WTC11 (cell line): ENCODE measurements around the gene MRTFB. TPM values are rescaled to one million over a fixed set of nuclear protein-coding genes. Genes with fewer than 3 reads are reported as not detected.

ENCODE experiments used
- ATAC-seq: fragments of 200-7000 bp; cut with Tn5 transposase; 2 replicates; pipeline ENCODE4 v1.10.0; 2021; ENCODE audit warnings: mild to moderate bottlenecking, moderate library complexity
- CTCF ChIA-PET: fragments of 300-600 bp; sonication (Branson Sonifier 250); formaldehyde crosslinking; loops from one replicate; lab custom pipeline; 2021; ENCODE audit warnings: antibody characterized with exemption; lab: Charles Lee
- POLR2A ChIA-PET: fragments of 350-600 bp; sonication (Branson Sonifier 250); formaldehyde crosslinking; loops from one replicate; lab custom pipeline; 2021; ENCODE audit warnings: antibody characterized with exemption; lab: Charles Lee
- DNase-seq: peaks from one replicate; pipeline ENCODE4 v3.0.0; 2021; ENCODE audit warnings: low spot score
- H3K27ac Mint-ChIP-seq: 2 replicates; pipeline ENCODE4 v1.8.0; 2021; ENCODE audit warnings: mixed read lengths
- H3K27me3 Mint-ChIP-seq: 2 replicates; pipeline ENCODE4 v1.8.0; 2021; ENCODE audit warnings: low read depth, mild to moderate bottlenecking, moderate library complexity, mixed read lengths
- H3K36me3 Mint-ChIP-seq: 2 replicates; pipeline ENCODE4 v1.8.0; 2021; ENCODE audit warnings: mixed read lengths
- H3K4me1 Mint-ChIP-seq: 2 replicates; pipeline ENCODE4 v1.8.0; 2022; ENCODE audit warnings: mixed read lengths
- H3K4me3 Mint-ChIP-seq: 2 replicates; pipeline ENCODE4 v1.8.0; 2021; ENCODE audit warnings: mild to moderate bottlenecking, moderate library complexity, mixed read lengths
- H3K9me3 Mint-ChIP-seq: 2 replicates; pipeline ENCODE4 v1.8.0; 2021; ENCODE audit warnings: mixed read lengths
- CDX4 ChIP-seq: fragments of 250-450 bp; sonication (Bioruptor Pico); IDR thresholded peaks from 2 replicates; pipeline ENCODE4 v1.9.0; 2021; ENCODE audit warnings: moderate library complexity, mild to moderate bottlenecking, inconsistent platforms, borderline replicate concordance
- ETV6 ChIP-seq: sonication (generic); formaldehyde crosslinking; IDR thresholded peaks from 2 replicates; pipeline ENCODE4 v1.8.1; 2022; ENCODE audit warnings: mild to moderate bottlenecking, missing genetic modification reagents
- FOXJ3 ChIP-seq: sonication (generic); formaldehyde crosslinking; IDR thresholded peaks from 2 replicates; pipeline ENCODE4 v1.9.0; 2021; ENCODE audit warnings: missing genetic modification reagents, mild to moderate bottlenecking, borderline replicate concordance
- GABPB1 ChIP-seq: sonication (generic); formaldehyde crosslinking; IDR thresholded peaks from 2 replicates; pipeline ENCODE4 v1.8.1; 2023; ENCODE audit warnings: mild to moderate bottlenecking, missing genetic modification reagents
- MYBL2 ChIP-seq: sonication (generic); formaldehyde crosslinking; IDR thresholded peaks from 2 replicates; pipeline ENCODE4 v1.8.1; 2023; ENCODE audit warnings: mild to moderate bottlenecking, moderate library complexity, missing genetic modification reagents
- NR3C1 ChIP-seq: sonication (generic); formaldehyde crosslinking; conservative IDR thresholded peaks from 2 replicates; pipeline ENCODE4 v1.8.1; 2023; ENCODE audit warnings: low read depth, mild to moderate bottlenecking, missing genetic modification reagents
- PRRX2 ChIP-seq: fragments of 250-450 bp; sonication (Bioruptor Pico); IDR thresholded peaks from 2 replicates; pipeline ENCODE4 v1.8.0; 2021; ENCODE audit warnings: mild to moderate bottlenecking
- TEAD4 ChIP-seq: sonication (generic); formaldehyde crosslinking; IDR thresholded peaks from 2 replicates; pipeline ENCODE4 v1.8.0; 2022; ENCODE audit warnings: mild to moderate bottlenecking, missing genetic modification reagents
- ZBTB21 ChIP-seq: sonication (generic); formaldehyde crosslinking; IDR thresholded peaks from 2 replicates; pipeline ENCODE4 v1.8.1; 2023; ENCODE audit warnings: mild to moderate bottlenecking, missing genetic modification reagents, borderline replicate concordance
- ZNF317 ChIP-seq: sonication (generic); formaldehyde crosslinking; IDR thresholded peaks from 2 replicates; pipeline ENCODE4 v1.8.1; 2023; ENCODE audit warnings: low read depth, mild to moderate bottlenecking, moderate library complexity, missing genetic modification reagents, borderline replicate concordance
- ZNF396 ChIP-seq: fragments of 250-450 bp; sonication (Bioruptor Pico); IDR thresholded peaks from 2 replicates; pipeline ENCODE4 v1.8.0; 2021; ENCODE audit warnings: mild to moderate bottlenecking, moderate library complexity, borderline replicate concordance
- ZNF416 ChIP-seq: fragments of 250-450 bp; sonication (Bioruptor Pico); IDR thresholded peaks from 2 replicates; pipeline ENCODE4 v1.9.0; 2021; ENCODE audit warnings: mild to moderate bottlenecking, inconsistent platforms
- ZNF423 ChIP-seq: fragments of 250-450 bp; sonication (Bioruptor Pico); IDR thresholded peaks from 2 replicates; pipeline ENCODE4 v2.1.2; 2022; ENCODE audit warnings: mild to moderate bottlenecking, moderate library complexity
- total RNA-seq: library from RNA; stranded (reverse); gene quantifications from 3 replicates; pipeline ENCODE4 v1.2.3, GENCODE V29; 2021
- TF ChIP-seq, protein P1 (sequence below): fragments of 250-450 bp; sonication (Bioruptor Pico); IDR thresholded peaks from 2 replicates; pipeline ENCODE4 v1.9.0; 2021; ENCODE audit warnings: mild to moderate bottlenecking, borderline replicate concordance
- TF ChIP-seq, protein P2 (sequence below): sonication (generic); formaldehyde crosslinking; IDR thresholded peaks from 2 replicates; pipeline ENCODE4 v1.8.1; 2023; ENCODE audit warnings: mild to moderate bottlenecking, moderate library complexity, missing genetic modification reagents
- TF ChIP-seq, protein P3 (sequence below): sonication (generic); formaldehyde crosslinking; IDR thresholded peaks from 2 replicates; pipeline ENCODE4 v1.8.0; 2022; ENCODE audit warnings: mild to moderate bottlenecking, missing genetic modification reagents
- TF ChIP-seq, protein P4 (sequence below): sonication (generic); formaldehyde crosslinking; IDR thresholded peaks from 2 replicates; pipeline ENCODE4 v1.8.1; 2022; ENCODE audit warnings: missing genetic modification reagents, borderline replicate concordance

MRTFB gene
- total RNA-seq, 1 experiment from 2014 or later: 30.8 TPM

GRCh38 chr16:14301169-14302030 is 230.3 kb downstream of the MRTFB start (continued):
- TF ChIP-seq CDX4 (CRISPR knock-in tag) (no peak), FOXJ3 (CRISPR knock-in tag) (no peak), GABPB1 (CRISPR knock-in tag) (no peak)

DNA sequence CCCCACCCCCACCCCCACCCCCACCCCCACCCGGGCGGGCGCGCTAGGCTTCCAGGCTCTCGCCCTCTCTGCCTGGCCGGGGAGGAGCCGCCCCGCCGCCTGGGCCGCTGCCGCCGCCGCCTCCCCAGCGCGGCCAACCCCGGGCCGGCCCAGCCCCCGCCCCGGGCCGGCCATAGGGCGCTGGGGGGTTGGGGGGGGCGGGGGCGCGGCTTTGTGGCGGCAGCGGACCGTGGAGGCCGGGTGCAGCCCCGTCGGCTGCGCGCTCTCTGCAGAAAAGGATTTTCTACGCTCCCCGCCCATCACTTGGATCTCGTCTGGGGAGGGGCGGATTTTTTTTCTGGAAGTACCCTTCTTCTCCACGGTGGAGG is 230.9 kb downstream of the MRTFB start:
- no peak for TF ChIP-seq ZNF416 (CRISPR knock-in tag)
- TF ChIP-seq FOXJ3 (CRISPR knock-in tag): no peak
- TF ChIP-seq ZBTB21 (CRISPR knock-in tag): no peak
- TF ChIP-seq ETV6 (CRISPR knock-in tag): no peak
- no peak for TF ChIP-seq ZNF396 (CRISPR knock-in tag)
- TF ChIP-seq ZNF317 (CRISPR knock-in tag): no peak
- no peak for TF ChIP-seq NR3C1
- no peak overlapping the region for H3K27ac Mint-ChIP-seq
- no peak; the same call in 1 of the 2 replicates for ATAC-seq
- POLR2A ChIA-PET: interaction anchor here (1.0 kb wide), 1 partner anchor 8 kb away, joined by 3 read pairs; no protein-coding TSS in a partner anchor
- H3K9me3 Mint-ChIP-seq: no peaks in the 10 kb centered on the region
- CTCF ChIA-PET: interaction anchor here (1.0 to 3.8 kb wide), 3 partner anchors 68 to 226 kb away, joined by 3 to 35 read pairs (median 3); no protein-coding TSS in a partner anchor
- H3K4me3 Mint-ChIP-seq: peak overlapping the region; percentile 73
- DNase-seq: peak; percentile 39
- no peaks in the 10 kb centered on the region for H3K36me3 Mint-ChIP-seq
- H3K4me1 Mint-ChIP-seq: peaks cover 42% of the 10 kb centered on the region
- H3K27me3 Mint-ChIP-seq: peaks cover 8% of the 10 kb centered on the region; the same call in 1 of the 2 replicates

GRCh38 chr16:14302399-14303181 is 231.5 kb downstream of the MRTFB start:
- Mint-ChIP-seq H3K36me3 (no peaks in the 10 kb centered on the region), H3K4me1 (peaks cover 48% of the 10 kb centered on the region), H3K4me3 (peak overlapping the region; percentile 92), H3K9me3 (no peaks in the 10 kb centered on the region), H3K27me3 (peaks cover 8% of the 10 kb centered on the region; the same call in 1 of the 2 replicates), H3K27ac (no peak overlapping the region)
- DNase-seq: peak; percentile 65
- ChIA-PET POLR2A (interaction anchor here (1.0 kb wide), 1 partner anchor 226 kb away, joined by 3 read pairs; no protein-coding TSS in a partner anchor), CTCF (interaction anchor here (0.6 to 1.3 kb wide), 2 partner anchors 8 to 383 kb away, joined by 3 to 5 read pairs; partner anchors contain the start of gene ERCC4)
- 0 out of 2 replicates have a peak, but pooled peaks have one; percentile 28 for TF ChIP-seq MYBL2 (CRISPR knock-in tag)
- TF ChIP-seq ZNF423: peak; percentile 41; the same call in 1 of the 2 replicates
- TF ChIP-seq TEAD4 (CRISPR knock-in tag): no peak
- TF ChIP-seq, protein P1, sequence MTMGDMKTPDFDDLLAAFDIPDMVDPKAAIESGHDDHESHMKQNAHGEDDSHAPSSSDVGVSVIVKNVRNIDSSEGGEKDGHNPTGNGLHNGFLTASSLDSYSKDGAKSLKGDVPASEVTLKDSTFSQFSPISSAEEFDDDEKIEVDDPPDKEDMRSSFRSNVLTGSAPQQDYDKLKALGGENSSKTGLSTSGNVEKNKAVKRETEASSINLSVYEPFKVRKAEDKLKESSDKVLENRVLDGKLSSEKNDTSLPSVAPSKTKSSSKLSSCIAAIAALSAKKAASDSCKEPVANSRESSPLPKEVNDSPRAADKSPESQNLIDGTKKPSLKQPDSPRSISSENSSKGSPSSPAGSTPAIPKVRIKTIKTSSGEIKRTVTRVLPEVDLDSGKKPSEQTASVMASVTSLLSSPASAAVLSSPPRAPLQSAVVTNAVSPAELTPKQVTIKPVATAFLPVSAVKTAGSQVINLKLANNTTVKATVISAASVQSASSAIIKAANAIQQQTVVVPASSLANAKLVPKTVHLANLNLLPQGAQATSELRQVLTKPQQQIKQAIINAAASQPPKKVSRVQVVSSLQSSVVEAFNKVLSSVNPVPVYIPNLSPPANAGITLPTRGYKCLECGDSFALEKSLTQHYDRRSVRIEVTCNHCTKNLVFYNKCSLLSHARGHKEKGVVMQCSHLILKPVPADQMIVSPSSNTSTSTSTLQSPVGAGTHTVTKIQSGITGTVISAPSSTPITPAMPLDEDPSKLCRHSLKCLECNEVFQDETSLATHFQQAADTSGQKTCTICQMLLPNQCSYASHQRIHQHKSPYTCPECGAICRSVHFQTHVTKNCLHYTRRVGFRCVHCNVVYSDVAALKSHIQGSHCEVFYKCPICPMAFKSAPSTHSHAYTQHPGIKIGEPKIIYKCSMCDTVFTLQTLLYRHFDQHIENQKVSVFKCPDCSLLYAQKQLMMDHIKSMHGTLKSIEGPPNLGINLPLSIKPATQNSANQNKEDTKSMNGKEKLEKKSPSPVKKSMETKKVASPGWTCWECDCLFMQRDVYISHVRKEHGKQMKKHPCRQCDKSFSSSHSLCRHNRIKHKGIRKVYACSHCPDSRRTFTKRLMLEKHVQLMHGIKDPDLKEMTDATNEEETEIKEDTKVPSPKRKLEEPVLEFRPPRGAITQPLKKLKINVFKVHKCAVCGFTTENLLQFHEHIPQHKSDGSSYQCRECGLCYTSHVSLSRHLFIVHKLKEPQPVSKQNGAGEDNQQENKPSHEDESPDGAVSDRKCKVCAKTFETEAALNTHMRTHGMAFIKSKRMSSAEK: no peak
- no peak for TF ChIP-seq PRRX2 (CRISPR knock-in tag)
- TF ChIP-seq, protein P2, sequence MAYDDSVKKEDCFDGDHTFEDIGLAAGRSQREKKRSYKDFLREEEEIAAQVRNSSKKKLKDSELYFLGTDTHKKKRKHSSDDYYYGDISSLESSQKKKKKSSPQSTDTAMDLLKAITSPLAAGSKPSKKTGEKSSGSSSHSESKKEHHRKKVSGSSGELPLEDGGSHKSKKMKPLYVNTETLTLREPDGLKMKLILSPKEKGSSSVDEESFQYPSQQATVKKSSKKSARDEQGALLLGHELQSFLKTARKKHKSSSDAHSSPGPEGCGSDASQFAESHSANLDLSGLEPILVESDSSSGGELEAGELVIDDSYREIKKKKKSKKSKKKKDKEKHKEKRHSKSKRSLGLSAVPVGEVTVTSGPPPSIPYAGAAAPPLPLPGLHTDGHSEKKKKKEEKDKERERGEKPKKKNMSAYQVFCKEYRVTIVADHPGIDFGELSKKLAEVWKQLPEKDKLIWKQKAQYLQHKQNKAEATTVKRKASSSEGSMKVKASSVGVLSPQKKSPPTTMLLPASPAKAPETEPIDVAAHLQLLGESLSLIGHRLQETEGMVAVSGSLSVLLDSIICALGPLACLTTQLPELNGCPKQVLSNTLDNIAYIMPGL (CRISPR knock-in tag): 0 out of 2 replicates have a peak, but pooled peaks have one; percentile 32
- TF ChIP-seq, protein P3, sequence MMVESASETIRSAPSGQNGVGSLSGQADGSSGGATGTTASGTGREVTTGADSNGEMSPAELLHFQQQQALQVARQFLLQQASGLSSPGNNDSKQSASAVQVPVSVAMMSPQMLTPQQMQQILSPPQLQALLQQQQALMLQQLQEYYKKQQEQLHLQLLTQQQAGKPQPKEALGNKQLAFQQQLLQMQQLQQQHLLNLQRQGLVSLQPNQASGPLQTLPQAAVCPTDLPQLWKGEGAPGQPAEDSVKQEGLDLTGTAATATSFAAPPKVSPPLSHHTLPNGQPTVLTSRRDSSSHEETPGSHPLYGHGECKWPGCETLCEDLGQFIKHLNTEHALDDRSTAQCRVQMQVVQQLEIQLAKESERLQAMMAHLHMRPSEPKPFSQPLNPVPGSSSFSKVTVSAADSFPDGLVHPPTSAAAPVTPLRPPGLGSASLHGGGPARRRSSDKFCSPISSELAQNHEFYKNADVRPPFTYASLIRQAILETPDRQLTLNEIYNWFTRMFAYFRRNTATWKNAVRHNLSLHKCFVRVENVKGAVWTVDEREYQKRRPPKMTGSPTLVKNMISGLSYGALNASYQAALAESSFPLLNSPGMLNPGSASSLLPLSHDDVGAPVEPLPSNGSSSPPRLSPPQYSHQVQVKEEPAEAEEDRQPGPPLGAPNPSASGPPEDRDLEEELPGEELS (CRISPR knock-in tag): peak; percentile 33; the same call in 1 of the 2 replicates
- TF ChIP-seq, protein P4, sequence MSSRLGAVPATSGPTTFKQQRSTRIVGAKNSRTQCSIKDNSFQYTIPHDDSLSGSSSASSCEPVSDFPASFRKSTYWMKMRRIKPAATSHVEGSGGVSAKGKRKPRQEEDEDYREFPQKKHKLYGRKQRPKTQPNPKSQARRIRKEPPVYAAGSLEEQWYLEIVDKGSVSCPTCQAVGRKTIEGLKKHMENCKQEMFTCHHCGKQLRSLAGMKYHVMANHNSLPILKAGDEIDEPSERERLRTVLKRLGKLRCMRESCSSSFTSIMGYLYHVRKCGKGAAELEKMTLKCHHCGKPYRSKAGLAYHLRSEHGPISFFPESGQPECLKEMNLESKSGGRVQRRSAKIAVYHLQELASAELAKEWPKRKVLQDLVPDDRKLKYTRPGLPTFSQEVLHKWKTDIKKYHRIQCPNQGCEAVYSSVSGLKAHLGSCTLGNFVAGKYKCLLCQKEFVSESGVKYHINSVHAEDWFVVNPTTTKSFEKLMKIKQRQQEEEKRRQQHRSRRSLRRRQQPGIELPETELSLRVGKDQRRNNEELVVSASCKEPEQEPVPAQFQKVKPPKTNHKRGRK (CRISPR knock-in tag): no peak
- ATAC-seq: peak; percentile 4
